ACC112 (cell line): Measurements from ENCODE around the gene UBQLN3.

ENCODE experiments used
- H2AFZ ChIP-seq: fragments of 200-600 bp; sonication (generic); one replicate; pipeline ENCODE4 v1.6.0; 2017; ENCODE audit warnings: antibody characterized with exemption, low read length; ENCODE audit not compliant: unreplicated experiment
- H3K27ac ChIP-seq: fragments of 200-600 bp; sonication (generic); 2 replicates; pipeline ENCODE4 v1.5.1; 2014; ENCODE audit warnings: low read depth, mild to moderate bottlenecking, antibody characterized with exemption, low read length, moderate library complexity
- H3K27me3 ChIP-seq: fragments of 200-600 bp; sonication (generic); 2 replicates; pipeline ENCODE4 v1.6.1; 2014; ENCODE audit warnings: mild to moderate bottlenecking, antibody characterized with exemption, low read length, moderate library complexity, mixed read lengths; ENCODE audit not compliant: insufficient read depth
- H3K36me3 ChIP-seq: fragments of 200-600 bp; sonication (generic); 2 replicates; pipeline ENCODE4 v1.6.1; 2016; ENCODE audit warnings: mild to moderate bottlenecking, antibody characterized with exemption, low read length, moderate library complexity, mixed read lengths; ENCODE audit not compliant: insufficient read depth
- H3K4me1 ChIP-seq: fragments of 200-600 bp; sonication (generic); one replicate; pipeline ENCODE4 v1.6.1; 2016; ENCODE audit warnings: low read length, mixed read lengths; ENCODE audit not compliant: insufficient read depth, unreplicated experiment, control insufficient read depth
- H3K4me3 ChIP-seq: fragments of 200-600 bp; sonication (generic); 2 replicates; pipeline ENCODE4 v1.5.1; 2014; ENCODE audit warnings: mild to moderate bottlenecking, low read depth, low read length
- H3K79me2 ChIP-seq: fragments of 200-600 bp; sonication (generic); one replicate; pipeline ENCODE4 v1.6.0; 2016; ENCODE audit warnings: low read length; ENCODE audit not compliant: control insufficient read depth, unreplicated experiment, insufficient read depth

UBQLN3 gene

DNA sequence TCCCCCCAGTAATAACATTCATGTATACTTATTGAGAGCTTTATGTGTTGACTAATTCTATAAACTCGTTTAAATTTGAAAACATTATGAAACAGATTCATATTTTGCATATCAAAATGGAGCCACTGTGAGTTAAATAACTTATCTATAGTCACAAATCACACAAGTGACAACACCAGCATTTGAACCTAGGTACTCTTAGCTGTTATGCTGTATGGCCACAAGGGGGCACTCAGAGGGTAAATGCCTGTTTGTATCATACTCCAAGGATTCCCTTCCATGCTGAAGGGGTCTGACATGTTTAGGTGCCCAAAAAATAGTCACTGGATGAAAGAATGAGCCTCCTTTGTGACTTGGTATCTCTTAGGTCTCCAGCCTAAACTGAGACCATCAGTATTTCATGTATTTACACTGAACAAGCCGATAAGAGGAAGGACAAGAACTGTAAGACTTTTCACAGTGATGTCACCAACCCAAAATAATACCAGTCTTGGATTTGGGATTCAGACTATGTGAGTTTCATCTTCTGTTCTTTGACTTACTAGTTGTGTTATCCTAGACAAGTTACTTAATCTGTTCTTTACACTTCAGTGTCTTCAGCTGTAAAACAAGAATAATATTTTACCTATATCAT, 33.5 kb downstream of the UBQLN3 start:
- no peaks in the 10 kb centered on the region for H3K4me1 ChIP-seq
- no peak overlapping the region for H3K4me3 ChIP-seq
- no peak overlapping the region for H3K27ac ChIP-seq
- H3K27me3 ChIP-seq, result peaks cover 39% of the 10 kb centered on the region
- H2AFZ ChIP-seq, result no peak overlapping the region
- no peaks in the 10 kb centered on the region for H3K36me3 ChIP-seq
- no peaks in the 10 kb centered on the region for H3K79me2 ChIP-seq

- Histone ChIP-seq H2AFZ (no peak overlapping the region), H3K27ac (no peak overlapping the region), H3K36me3 (no peaks in the 10 kb centered on the region), H3K4me1 (no peaks in the 10 kb centered on the region), H3K79me2 (no peaks in the 10 kb centered on the region), H3K4me3 (no peak overlapping the region), H3K27me3 (peaks cover 54% of the 10 kb centered on the region)
Measured at GRCh38 chr11:5473921-5474320, 35.8 kb downstream of the UBQLN3 start.

DNA sequence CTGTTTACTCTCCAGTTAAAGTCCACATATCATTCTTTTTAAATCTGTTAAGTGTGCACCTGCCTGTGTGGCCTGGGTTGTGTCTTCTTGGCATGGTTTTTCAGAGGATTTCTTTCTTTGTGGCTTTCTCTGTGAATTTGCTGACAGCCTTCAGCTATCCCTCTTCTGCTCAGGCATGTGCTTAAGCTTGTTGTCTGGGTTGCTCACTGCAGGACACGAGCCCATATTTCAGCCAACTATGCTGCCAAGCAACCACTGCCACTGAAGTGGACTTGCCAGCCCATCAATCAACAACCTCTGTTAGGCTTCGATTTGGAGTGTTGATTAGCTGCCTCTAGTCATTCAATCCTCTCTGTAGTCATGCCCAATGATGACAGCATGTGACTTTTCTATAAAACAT, 42.2 kb downstream of the UBQLN3 start:
- Histone ChIP-seq H3K27ac (no peak overlapping the region), H3K4me1 (no peaks in the 10 kb centered on the region), H3K27me3 (peaks cover 48% of the 10 kb centered on the region), H2AFZ (no peak overlapping the region), H3K79me2 (no peaks in the 10 kb centered on the region), H3K36me3 (no peaks in the 10 kb centered on the region), H3K4me3 (no peak overlapping the region)

DNA sequence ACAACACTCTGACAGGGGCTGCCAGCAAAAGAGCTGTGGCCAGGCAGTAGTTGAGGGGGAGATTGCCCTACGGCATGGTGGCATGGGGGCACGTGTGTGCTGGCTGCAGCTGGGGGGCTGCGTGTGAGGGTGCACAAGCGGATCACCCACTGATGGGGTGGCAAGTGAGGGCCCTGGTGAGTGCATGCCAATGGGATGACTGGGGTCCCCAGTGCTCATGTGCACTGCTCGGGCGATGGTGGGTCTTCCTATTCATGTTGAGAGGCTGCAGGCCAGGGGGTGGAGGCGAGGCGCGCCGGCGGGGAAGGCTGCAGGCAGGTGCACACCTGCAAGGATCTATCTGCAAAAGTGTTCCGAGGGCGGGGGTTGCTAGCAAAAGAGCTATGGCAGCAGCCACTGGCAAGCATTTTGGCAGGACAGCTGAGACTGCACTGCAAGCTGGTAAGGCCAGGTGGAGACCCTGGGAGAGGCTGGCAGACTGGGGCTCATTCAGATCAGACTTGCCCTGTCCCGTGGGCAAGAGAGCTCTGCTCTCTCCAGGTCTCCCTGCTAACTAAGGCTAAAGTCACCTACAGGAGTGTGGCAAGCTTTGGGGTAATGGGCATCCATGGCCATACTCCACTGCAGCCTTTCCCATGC, 48.7 kb downstream of the UBQLN3 start:
- H2AFZ ChIP-seq, result no peak overlapping the region
- no peak overlapping the region for H3K27ac ChIP-seq
- no peaks in the 10 kb centered on the region for H3K79me2 ChIP-seq
- no peak overlapping the region for H3K4me3 ChIP-seq
- H3K27me3 ChIP-seq, result peaks cover 16% of the 10 kb centered on the region; the same call in 1 of the 2 replicates
- H3K36me3 ChIP-seq, result no peaks in the 10 kb centered on the region
- H3K4me1 ChIP-seq, result no peaks in the 10 kb centered on the region
